ENCODE measurements around the gene GPR141.
"Not testable (repeated sequence)": the region's sequence is repeated elsewhere in the genome, so short reads cannot be mapped to it uniquely, and the experiment has no call there.

The GPR141 gene

DNA sequence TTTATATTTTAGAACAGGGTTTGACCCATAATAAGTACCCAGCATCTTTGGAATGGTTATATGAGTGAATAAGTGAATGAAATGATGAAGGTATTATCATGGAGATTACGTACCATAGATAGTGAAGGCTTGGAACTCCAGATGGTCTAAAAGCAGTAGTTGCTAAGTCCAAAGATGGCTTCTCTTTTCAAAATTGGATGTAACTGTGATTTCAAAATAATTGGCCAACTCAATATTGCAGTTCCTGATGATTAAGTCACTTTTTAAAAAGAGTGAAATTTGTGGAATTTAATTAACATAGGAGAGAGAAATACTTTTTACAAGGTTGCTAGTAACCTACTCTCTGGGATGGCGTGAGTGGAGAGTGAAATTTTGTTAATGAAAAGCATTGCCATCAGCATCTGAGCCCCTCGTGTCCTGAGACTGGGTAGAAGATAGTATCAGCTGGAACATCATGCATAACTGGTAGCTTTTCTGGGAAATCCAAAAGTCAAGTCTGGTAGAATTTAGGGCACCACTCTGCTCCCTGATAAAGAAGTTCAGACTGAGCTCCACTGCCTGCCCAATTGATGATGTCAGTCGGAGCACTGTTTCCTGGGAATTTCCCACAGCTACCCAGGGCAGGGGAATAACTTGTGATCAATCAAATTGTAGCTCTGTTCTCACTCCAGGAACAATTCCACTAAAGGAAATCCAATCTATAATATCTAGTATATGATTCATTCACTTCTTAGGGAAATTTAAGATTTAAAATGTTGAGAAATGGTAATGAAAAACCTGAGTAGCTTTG, 3.2 kb downstream of the GPR141 start:
- no peaks in the 10 kb centered on the region for H3K4me1 ChIP-seq (ENCODE audit: control insufficient read depth, insufficient read depth, low read length)
- H3K27ac ChIP-seq (ENCODE audit: low read length), result no peak overlapping the region
- no CpG with 5 or more reads among the region's 4 CpGs for WGBS (ENCODE audit: insufficient coverage, insufficient read length)

DNA sequence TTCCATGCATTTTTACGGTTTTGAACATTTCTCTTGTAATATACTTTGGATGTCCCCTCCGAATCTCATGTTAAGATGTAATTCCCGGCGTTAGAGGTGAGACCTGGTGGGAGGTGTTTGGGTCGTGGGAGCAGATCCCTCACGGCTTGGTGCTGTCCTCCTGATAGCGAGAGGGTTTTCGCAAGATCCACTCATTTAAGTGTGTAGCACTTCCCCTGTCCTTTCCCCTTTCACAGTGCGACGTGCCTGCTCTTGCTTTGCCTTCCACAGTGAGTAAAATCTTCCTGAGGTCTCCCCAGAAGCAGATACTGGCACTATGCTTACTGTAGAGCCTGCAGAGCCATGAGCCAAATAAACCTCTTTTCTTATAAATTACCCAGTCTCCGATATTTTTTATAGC, 6.6 kb downstream of the GPR141 start:
- H3K4me3 ChIP-seq (ENCODE audit: low read length), result no peak overlapping the region
- no peaks in the 10 kb centered on the region for H3K9me3 ChIP-seq (ENCODE audit: control insufficient read depth, insufficient read depth, low read length)
- no CpG with 5 or more reads among the region's 11 CpGs for WGBS (ENCODE audit: insufficient coverage, insufficient read length)
- no peak overlapping the region for H3K27ac ChIP-seq (ENCODE audit: low read length)
- no peaks in the 10 kb centered on the region for H3K27me3 ChIP-seq (ENCODE audit: control insufficient read depth, insufficient read depth, low read length)
- no peaks in the 10 kb centered on the region for H3K36me3 ChIP-seq (ENCODE audit: control insufficient read depth, insufficient read depth, low read length)
- no peak for DNase-seq (ENCODE audit: low read depth, low spot score)
- H3K4me1 ChIP-seq (ENCODE audit: control insufficient read depth, insufficient read depth, low read length), result peaks cover 4% of the 10 kb centered on the region; the same call in 1 of the 2 replicates

More for the DNA sequence above, 3.2 kb downstream of the GPR141 start:
- DNase-seq (ENCODE audit: low read depth, low spot score), result no peak
- H3K4me3 ChIP-seq (ENCODE audit: low read length), result no peak overlapping the region
- H3K27me3 ChIP-seq (ENCODE audit: control insufficient read depth, insufficient read depth, low read length), result no peaks in the 10 kb centered on the region
- H3K9me3 ChIP-seq (ENCODE audit: control insufficient read depth, insufficient read depth, low read length), result no peaks in the 10 kb centered on the region
- no peaks in the 10 kb centered on the region for H3K36me3 ChIP-seq (ENCODE audit: control insufficient read depth, insufficient read depth, low read length)

DNA sequence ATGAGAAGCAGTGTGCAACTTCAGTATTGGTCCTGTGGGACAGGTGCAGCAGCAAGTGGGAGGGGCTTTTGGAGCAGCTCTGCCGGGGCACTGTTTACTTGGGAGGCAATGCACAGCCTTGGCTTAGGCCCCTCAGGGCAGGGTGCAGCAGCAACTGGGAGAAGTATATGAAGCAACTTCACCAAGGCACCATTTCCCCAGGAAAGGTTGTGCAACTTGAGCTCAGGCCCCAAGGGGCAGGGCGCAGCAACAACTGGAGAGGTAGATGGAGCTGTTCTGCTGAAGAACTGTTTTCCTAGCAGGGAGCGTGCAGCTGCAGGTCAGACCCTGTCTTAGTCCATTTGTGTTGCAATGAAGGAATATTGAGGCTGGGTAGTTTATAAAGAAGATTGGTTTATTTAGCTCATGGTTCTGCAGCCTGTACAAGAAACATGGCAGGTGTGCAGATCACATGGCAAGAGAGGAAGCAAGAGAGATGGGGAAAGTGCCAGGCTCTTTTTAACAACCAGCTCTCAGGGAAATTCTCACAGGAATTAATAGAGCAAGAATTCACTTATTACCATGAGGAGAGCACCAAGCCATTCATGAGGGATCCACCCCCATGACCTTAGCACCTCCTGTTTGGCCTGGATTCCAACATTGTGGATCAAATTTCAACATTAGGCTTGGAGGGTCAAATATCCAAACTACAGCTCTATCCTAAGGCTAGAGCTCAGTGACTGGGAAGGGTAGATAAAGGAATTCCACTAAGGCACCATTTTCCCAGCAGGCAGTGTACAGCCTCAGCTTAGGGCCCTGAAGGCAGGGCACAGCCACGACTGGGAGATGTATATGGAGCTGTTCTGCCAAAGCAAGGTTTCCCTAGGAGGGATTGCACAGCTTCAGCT, 10.9 kb downstream of the GPR141 start:
- WGBS (ENCODE audit: insufficient coverage, insufficient read length), result no CpG with 5 or more reads among the region's 4 CpGs
- peaks cover 4% of the 10 kb centered on the region; the same call in 1 of the 2 replicates for H3K4me1 ChIP-seq (ENCODE audit: control insufficient read depth, insufficient read depth, low read length)
- no peak overlapping the region for H3K27ac ChIP-seq (ENCODE audit: low read length)

DNA sequence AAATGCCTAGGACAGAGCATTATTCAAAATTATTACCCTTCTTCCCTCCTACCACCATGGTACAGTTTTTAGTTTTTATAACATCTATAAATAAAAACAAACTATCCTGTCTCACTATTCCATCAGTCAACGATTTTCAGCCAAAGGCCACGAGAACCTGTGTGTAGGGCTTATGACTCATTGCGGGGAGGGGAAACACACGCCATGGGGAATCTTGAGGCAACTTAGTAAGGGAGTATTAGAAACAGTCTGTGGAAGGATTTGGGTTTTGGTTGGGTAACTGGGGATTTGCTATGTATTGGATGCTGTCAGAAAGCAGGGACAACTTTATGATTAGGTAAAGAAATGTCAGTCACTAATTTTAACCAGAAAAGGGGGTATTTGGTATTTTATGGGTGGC, 14.7 kb downstream of the GPR141 start:
- DNase-seq (ENCODE audit: low read depth, low spot score), result no peak
- no CpG with 5 or more reads among the region's 4 CpGs for WGBS (ENCODE audit: insufficient coverage, insufficient read length)
- Histone ChIP-seq H3K36me3 (ENCODE audit: control insufficient read depth, insufficient read depth, low read length) (no peaks in the 10 kb centered on the region), H3K4me1 (ENCODE audit: control insufficient read depth, insufficient read depth, low read length) (peaks cover 4% of the 10 kb centered on the region; the same call in 1 of the 2 replicates), H3K4me3 (ENCODE audit: low read length) (no peak overlapping the region), H3K27ac (ENCODE audit: low read length) (no peak overlapping the region), H3K9me3 (ENCODE audit: control insufficient read depth, insufficient read depth, low read length) (no peaks in the 10 kb centered on the region), H3K27me3 (ENCODE audit: control insufficient read depth, insufficient read depth, low read length) (no peaks in the 10 kb centered on the region)

More for the DNA sequence above, 10.9 kb downstream of the GPR141 start:
- no peak for DNase-seq (ENCODE audit: low read depth, low spot score)
- Histone ChIP-seq H3K36me3 (ENCODE audit: control insufficient read depth, insufficient read depth, low read length) (no peaks in the 10 kb centered on the region), H3K27me3 (ENCODE audit: control insufficient read depth, insufficient read depth, low read length) (no peaks in the 10 kb centered on the region), H3K4me3 (ENCODE audit: low read length) (no peak overlapping the region), H3K9me3 (ENCODE audit: control insufficient read depth, insufficient read depth, low read length) (no peaks in the 10 kb centered on the region)

DNA sequence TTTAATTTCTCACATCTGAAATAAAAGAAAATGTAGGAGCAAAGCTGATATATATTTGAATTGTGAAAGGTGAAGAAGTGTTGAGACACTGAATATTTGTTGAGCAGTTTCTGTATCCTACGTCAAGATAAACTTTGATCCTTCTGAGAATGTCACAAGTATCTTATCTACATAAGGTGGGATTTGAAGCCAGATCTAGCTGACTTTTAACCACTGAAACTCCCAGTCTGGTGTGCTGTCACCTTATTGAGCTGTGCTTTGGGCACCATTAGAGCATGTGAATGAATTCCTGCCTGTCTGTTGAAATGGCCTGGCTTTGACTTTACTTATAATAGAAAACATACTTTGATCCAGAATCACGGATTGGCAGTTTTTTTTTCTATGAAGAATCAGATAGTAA, 15.2 kb downstream of the GPR141 start:
- Histone ChIP-seq H3K36me3 (ENCODE audit: control insufficient read depth, insufficient read depth, low read length) (no peaks in the 10 kb centered on the region), H3K27me3 (ENCODE audit: control insufficient read depth, insufficient read depth, low read length) (no peaks in the 10 kb centered on the region), H3K4me3 (ENCODE audit: low read length) (no peak overlapping the region), H3K27ac (ENCODE audit: low read length) (no peak overlapping the region), H3K4me1 (ENCODE audit: control insufficient read depth, insufficient read depth, low read length) (peaks cover 4% of the 10 kb centered on the region; the same call in 1 of the 2 replicates), H3K9me3 (ENCODE audit: control insufficient read depth, insufficient read depth, low read length) (no peaks in the 10 kb centered on the region)
- no peak for DNase-seq (ENCODE audit: low read depth, low spot score)
- WGBS (ENCODE audit: insufficient coverage, insufficient read length), result no CpG with 5 or more reads among the region's 2 CpGs

DNA sequence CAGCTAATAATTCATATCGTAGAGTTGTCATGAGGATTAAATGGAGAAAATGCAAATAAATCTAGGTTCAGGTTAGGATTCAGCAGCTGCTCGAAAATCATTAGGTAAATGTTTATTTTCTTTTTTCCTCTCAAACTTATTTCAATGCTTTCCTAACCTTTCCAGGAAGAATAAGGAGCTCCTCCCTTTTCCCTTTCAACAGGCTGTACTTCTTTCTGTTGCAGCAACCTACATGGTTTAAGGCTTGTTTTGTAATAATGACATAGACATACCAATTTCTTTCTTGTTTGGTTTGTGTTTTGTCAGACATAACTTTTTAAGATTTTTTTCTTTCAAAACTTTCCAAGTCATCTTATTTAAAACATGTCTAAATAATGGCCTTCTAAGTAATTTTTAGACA, 18.2 kb downstream of the GPR141 start:
- WGBS (ENCODE audit: insufficient coverage, insufficient read length), result no CpG with 5 or more reads among the region's 2 CpGs
- Histone ChIP-seq H3K9me3 (ENCODE audit: control insufficient read depth, insufficient read depth, low read length) (no peaks in the 10 kb centered on the region), H3K4me3 (ENCODE audit: low read length) (no peak overlapping the region), H3K27me3 (ENCODE audit: control insufficient read depth, insufficient read depth, low read length) (no peaks in the 10 kb centered on the region), H3K36me3 (ENCODE audit: control insufficient read depth, insufficient read depth, low read length) (no peaks in the 10 kb centered on the region), H3K27ac (ENCODE audit: low read length) (no peak overlapping the region), H3K4me1 (ENCODE audit: control insufficient read depth, insufficient read depth, low read length) (peaks cover under 1% of the 10 kb centered on the region)
- DNase-seq (ENCODE audit: low read depth, low spot score), result no peak

DNA sequence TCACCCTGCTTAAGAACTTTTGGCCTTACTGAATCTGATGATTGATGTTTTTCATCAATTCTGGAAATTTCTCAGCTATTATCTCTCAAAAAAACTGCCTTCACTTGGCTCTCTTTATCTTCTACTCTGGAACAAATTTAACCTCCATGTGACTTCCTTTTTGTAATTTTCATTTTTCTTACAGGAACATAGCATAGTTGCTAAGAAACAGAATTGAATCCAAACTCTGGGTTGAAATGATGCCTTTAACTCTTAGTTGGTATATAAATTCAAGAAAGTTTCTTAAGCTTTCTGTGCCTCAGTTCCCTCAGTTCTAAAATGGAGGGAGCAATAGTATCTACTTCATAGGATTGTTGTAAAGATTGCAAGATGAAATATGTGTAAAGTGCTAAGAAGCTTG, 19.8 kb downstream of the GPR141 start:
- DNase-seq (ENCODE audit: low read depth, low spot score), result no peak
- Histone ChIP-seq H3K27ac (ENCODE audit: low read length) (no peak overlapping the region), H3K36me3 (ENCODE audit: control insufficient read depth, insufficient read depth, low read length) (no peaks in the 10 kb centered on the region), H3K9me3 (ENCODE audit: control insufficient read depth, insufficient read depth, low read length) (no peaks in the 10 kb centered on the region), H3K4me1 (ENCODE audit: control insufficient read depth, insufficient read depth, low read length) (peaks cover 2% of the 10 kb centered on the region), H3K4me3 (ENCODE audit: low read length) (no peak overlapping the region), H3K27me3 (ENCODE audit: control insufficient read depth, insufficient read depth, low read length) (no peaks in the 10 kb centered on the region)

DNA sequence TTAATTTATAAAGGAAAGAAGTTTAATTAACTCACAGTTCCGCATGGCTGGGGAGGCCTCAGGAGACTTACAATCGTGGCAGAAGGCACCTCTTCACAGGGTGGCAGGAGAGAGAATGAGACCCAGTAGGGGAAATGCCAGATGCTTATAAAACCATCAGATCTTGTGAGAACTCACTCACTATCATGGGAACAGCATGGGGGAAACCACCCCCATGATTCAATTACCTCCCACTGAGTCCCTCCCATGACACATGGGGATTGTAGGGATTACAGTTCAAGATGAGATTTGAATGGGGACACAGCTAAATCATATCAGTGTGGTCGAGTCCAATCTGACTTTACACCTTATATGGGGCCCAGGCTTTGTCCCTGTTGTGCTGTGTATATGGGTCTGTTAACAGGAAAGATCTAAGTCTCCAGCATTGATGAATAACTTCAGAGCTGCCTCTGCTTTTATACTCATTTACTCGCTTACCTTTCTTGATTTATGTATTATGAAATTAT, 20.8 kb downstream of the GPR141 start:
- not testable (repeated sequence) for H3K4me1 ChIP-seq (ENCODE audit: control insufficient read depth, insufficient read depth, low read length)

DNA sequence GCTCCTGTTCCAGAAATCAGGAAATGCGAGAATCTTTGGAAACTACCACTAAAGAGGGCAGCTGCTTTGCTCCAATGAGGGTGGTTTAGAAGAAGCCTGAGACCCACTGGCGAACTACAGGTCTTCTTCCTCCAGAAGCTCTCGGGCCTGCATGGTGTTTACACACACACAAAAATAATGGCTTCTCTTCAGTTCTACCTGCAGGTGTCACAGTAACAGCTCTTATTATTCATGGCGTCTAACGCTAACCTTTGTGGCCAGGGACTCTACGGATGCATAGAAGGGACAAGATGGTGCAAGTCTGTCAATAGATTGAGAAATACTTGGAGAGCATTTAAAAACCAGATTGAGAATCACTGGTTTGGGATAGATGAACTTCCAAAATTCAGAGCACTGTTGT, 22.4 kb downstream of the GPR141 start:
- Histone ChIP-seq H3K9me3 (ENCODE audit: control insufficient read depth, insufficient read depth, low read length) (no peaks in the 10 kb centered on the region), H3K4me3 (ENCODE audit: low read length) (no peak overlapping the region), H3K27me3 (ENCODE audit: control insufficient read depth, insufficient read depth, low read length) (no peaks in the 10 kb centered on the region), H3K27ac (ENCODE audit: low read length) (no peak overlapping the region), H3K4me1 (ENCODE audit: control insufficient read depth, insufficient read depth, low read length) (peaks cover 2% of the 10 kb centered on the region), H3K36me3 (ENCODE audit: control insufficient read depth, insufficient read depth, low read length) (no peaks in the 10 kb centered on the region)
- WGBS (ENCODE audit: insufficient coverage, insufficient read length), result no CpG with 5 or more reads among the region's 6 CpGs
- DNase-seq (ENCODE audit: low read depth, low spot score), result no peak

More for the DNA sequence above, 20.8 kb downstream of the GPR141 start:
- H3K9me3 ChIP-seq (ENCODE audit: control insufficient read depth, insufficient read depth, low read length); H3K4me3 ChIP-seq (ENCODE audit: low read length); DNase-seq (ENCODE audit: low read depth, low spot score); H3K27ac ChIP-seq (ENCODE audit: low read length); H3K27me3 ChIP-seq (ENCODE audit: control insufficient read depth, insufficient read depth, low read length); H3K36me3 ChIP-seq (ENCODE audit: control insufficient read depth, insufficient read depth, low read length): not testable (repeated sequence)
- no CpG with 5 or more reads among the region's 4 CpGs for WGBS (ENCODE audit: insufficient coverage, insufficient read length)

DNA sequence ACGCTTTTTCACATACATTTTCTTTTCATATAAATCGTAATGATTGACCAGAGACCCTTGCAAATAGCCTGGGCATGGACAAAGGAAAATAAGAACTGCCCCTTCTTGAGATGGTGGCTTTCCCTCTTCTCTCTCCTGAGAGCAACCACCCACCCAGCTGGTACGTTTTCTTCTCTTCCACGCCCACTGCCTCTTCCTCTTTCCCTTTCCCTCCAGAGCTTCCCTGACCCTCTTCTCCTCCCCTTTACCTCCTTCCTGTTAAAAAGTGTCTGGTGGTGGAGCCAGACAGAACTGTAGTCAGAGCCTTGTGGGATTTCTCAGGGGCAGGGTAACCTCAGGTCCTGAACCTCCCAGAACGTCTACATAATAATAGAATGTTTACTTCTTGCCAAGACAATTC, 23.2 kb downstream of the GPR141 start:
- no peak overlapping the region for H3K27ac ChIP-seq (ENCODE audit: low read length)
- no peak for DNase-seq (ENCODE audit: low read depth, low spot score)
- no peak overlapping the region for H3K4me3 ChIP-seq (ENCODE audit: low read length)
- peaks cover 2% of the 10 kb centered on the region for H3K4me1 ChIP-seq (ENCODE audit: control insufficient read depth, insufficient read depth, low read length)
- WGBS (ENCODE audit: insufficient coverage, insufficient read length), result no CpG with 5 or more reads among the region's 5 CpGs
- no peaks in the 10 kb centered on the region for H3K36me3 ChIP-seq (ENCODE audit: control insufficient read depth, insufficient read depth, low read length)
- H3K27me3 ChIP-seq (ENCODE audit: control insufficient read depth, insufficient read depth, low read length), result no peaks in the 10 kb centered on the region
- no peaks in the 10 kb centered on the region for H3K9me3 ChIP-seq (ENCODE audit: control insufficient read depth, insufficient read depth, low read length)

Measured in iPS DF 6.9 (cell line).